Neural cell (in vitro differentiated cells): Measurements from ENCODE around the gene LEMD2. TPM values are rescaled to one million over a fixed set of nuclear protein-coding genes. Genes with fewer than 3 reads are reported as not detected.

Source experiments
- H2AFZ ChIP-seq: fragments of 200-600, 300-800 bp; sonication (generic), shearing (Covaris generic); 2 replicates; pipeline ENCODE4 v1.6.0; 2014; ENCODE audit warnings: low read depth, mild to moderate bottlenecking, antibody characterized with exemption, low read length, moderate library complexity
- H3F3A ChIP-seq: fragments of 200-600 bp; shearing (Covaris generic); 2 replicates; pipeline ENCODE4 v1.6.1; 2016; ENCODE audit warnings: mild to moderate bottlenecking, moderate library complexity, mixed read lengths, antibody characterized with exemption, low read length; ENCODE audit not compliant: insufficient read depth, poor library complexity, severe bottlenecking
- H3K27ac ChIP-seq: fragments of 200-600, 300-800 bp; sonication (generic), shearing (Covaris generic); 2 replicates; pipeline ENCODE4 v1.5.1; 2014; ENCODE audit warnings: mild to moderate bottlenecking, low read length, moderate library complexity
- H3K27me3 ChIP-seq: fragments of 300-800, 200-600 bp; sonication (generic), shearing (Covaris generic); 2 replicates; pipeline ENCODE4 v1.6.0; 2014; ENCODE audit warnings: mild to moderate bottlenecking, low read depth, low read length, moderate library complexity; ENCODE audit not compliant: insufficient read depth
- H3K36me3 ChIP-seq: fragments of 300-800, 200-600 bp; sonication (generic), shearing (Covaris generic); 2 replicates; pipeline ENCODE4 v1.5.1; 2014; ENCODE audit warnings: mild to moderate bottlenecking, antibody characterized with exemption, low read length, moderate library complexity; ENCODE audit not compliant: insufficient read depth
- H3K4me2 ChIP-seq: fragments of 300-800, 200-600 bp; sonication (generic), shearing (Covaris generic); 2 replicates; pipeline ENCODE4 v1.6.0; 2014; ENCODE audit warnings: mild to moderate bottlenecking, low read length
- H3K4me3 ChIP-seq: fragments of 300-800, 200-600 bp; sonication (generic), shearing (Covaris generic); 2 replicates; pipeline ENCODE4 v1.5.1; 2014; ENCODE audit warnings: mild to moderate bottlenecking, low read length, moderate library complexity
- H3K79me2 ChIP-seq: fragments of 200-600 bp; shearing (Covaris generic); replicated peaks from 2 replicates; pipeline ENCODE4 v1.6.0; 2014; ENCODE audit warnings: mild to moderate bottlenecking, low read length, moderate library complexity; ENCODE audit not compliant: insufficient read depth
- H3K9ac ChIP-seq: fragments of 300-800, 200-600 bp; sonication (generic), shearing (Covaris generic); 2 replicates; pipeline ENCODE4 v1.6.1; 2016; ENCODE audit warnings: mild to moderate bottlenecking, low read length, mixed read lengths
- H3K9me2 ChIP-seq: fragments of 200-600 bp; shearing (Covaris generic); 2 replicates; pipeline ENCODE4 v1.6.1; 2016; ENCODE audit warnings: mild to moderate bottlenecking, low read length, mixed read lengths; ENCODE audit not compliant: insufficient read depth
- H3K9me3 ChIP-seq: fragments of 200-600, 300-800 bp; sonication (generic), shearing (Covaris generic); 2 replicates; pipeline ENCODE4 v1.6.1; 2016; ENCODE audit warnings: mild to moderate bottlenecking, mixed run types, low read length, moderate library complexity, mixed read lengths
- H4K20me1 ChIP-seq: fragments of 200-600 bp; shearing (Covaris generic); 2 replicates; pipeline ENCODE4 v1.6.1; 2016; ENCODE audit warnings: mild to moderate bottlenecking, mixed run types; ENCODE audit not compliant: insufficient read depth
- EP300 ChIP-seq: fragments of 450-650 bp; conservative IDR thresholded peaks from 2 replicates; pipeline ENCODE4 v1.6.1; 2014; ENCODE audit warnings: antibody characterized with exemption, mild to moderate bottlenecking, moderate library complexity; ENCODE audit not compliant: poor library complexity, severe bottlenecking
- EZH2 ChIP-seq: fragments of 200-600, 300-800 bp; shearing (Covaris generic), sonication (generic); IDR thresholded peaks from 2 replicates; pipeline ENCODE4 v1.6.1; 2014; ENCODE audit warnings: antibody characterized with exemption, low read length, borderline replicate concordance, mild to moderate bottlenecking; ENCODE audit not compliant: insufficient read depth, poor library complexity, severe bottlenecking
- MXI1 ChIP-seq: fragments of 450-650 bp; conservative IDR thresholded peaks from 2 replicates; pipeline ENCODE4 v1.6.1; 2014; ENCODE audit warnings: antibody characterized with exemption, mild to moderate bottlenecking; ENCODE audit not compliant: poor library complexity, severe bottlenecking
- POLR2AphosphoS5 ChIP-seq: IDR thresholded peaks from 2 replicates; pipeline ENCODE4 v1.6.1; 2012
- RAD21 ChIP-seq: fragments of 450-650 bp; conservative IDR thresholded peaks from 2 replicates; pipeline ENCODE4 v1.6.1; 2014; ENCODE audit warnings: antibody characterized with exemption, mild to moderate bottlenecking, moderate library complexity
- SMC3 ChIP-seq: fragments of 450-650 bp; conservative IDR thresholded peaks from 2 replicates; pipeline ENCODE4 v1.6.1; 2014; ENCODE audit warnings: antibody characterized with exemption, mild to moderate bottlenecking, moderate library complexity; ENCODE audit not compliant: poor library complexity
- TAF1 ChIP-seq: IDR thresholded peaks from 2 replicates; pipeline ENCODE4 v1.6.1; 2012; ENCODE audit warnings: low read depth
- polyA plus RNA-seq: library from polyadenylated mRNA; depleted of rRNA; stranded (reverse); fragments of >200 nt; gene quantifications from 2 replicates; pipeline ENCODE4 v1.2.3, GENCODE V29; 2014
- TF ChIP-seq, protein P1 (sequence below): IDR thresholded peaks from 2 replicates; pipeline ENCODE4 v1.6.1; 2012; ENCODE audit warnings: borderline replicate concordance
- TF ChIP-seq, protein P2 (sequence below): fragments of 450-650 bp; IDR thresholded peaks from 2 replicates; pipeline ENCODE4 v1.5.1; 2014; ENCODE audit warnings: antibody characterized with exemption, mild to moderate bottlenecking, moderate library complexity; ENCODE audit not compliant: poor library complexity, severe bottlenecking

Gene LEMD2
- polyA plus RNA-seq, 1 donor from 2014 or later = 84.6 TPM

DNA sequence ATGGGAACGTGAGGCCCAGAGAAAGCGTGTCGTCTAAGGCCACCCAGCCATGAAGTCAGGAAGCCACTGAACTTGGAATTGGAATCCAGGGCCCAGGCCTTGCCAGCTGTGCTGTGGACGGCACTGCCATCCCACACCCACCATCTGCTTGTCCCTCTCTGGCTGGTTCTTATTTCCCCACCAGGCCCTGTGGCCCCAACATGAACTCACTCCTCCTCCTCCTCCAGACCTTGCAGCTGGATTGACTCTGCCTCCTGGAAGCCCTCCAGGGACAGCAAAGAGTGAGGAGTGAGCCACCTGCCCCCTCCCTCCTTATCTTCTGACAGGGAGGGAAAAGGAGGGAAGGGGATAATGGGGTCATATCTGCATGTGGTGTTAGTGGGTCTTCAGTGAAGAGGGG is 26.2 kb downstream of the LEMD2 start:
- Histone ChIP-seq H3K27me3 (no peaks in the 10 kb centered on the region), H3K4me3 (no peak overlapping the region), H3F3A (no peaks in the 10 kb centered on the region), H3K79me2 (no peaks in the 10 kb centered on the region), H2AFZ (no peak overlapping the region), H3K27ac (no peak overlapping the region), H3K9ac (no peak overlapping the region), H4K20me1 (no peaks in the 10 kb centered on the region), H3K4me2 (no peak overlapping the region), H3K9me3 (no peaks in the 10 kb centered on the region), H3K9me2 (no peaks in the 10 kb centered on the region), H3K36me3 (no peaks in the 10 kb centered on the region)
- no peak for TF ChIP-seq EZH2
- no peak for TF ChIP-seq EP300
- TF ChIP-seq MXI1 = no peak

DNA sequence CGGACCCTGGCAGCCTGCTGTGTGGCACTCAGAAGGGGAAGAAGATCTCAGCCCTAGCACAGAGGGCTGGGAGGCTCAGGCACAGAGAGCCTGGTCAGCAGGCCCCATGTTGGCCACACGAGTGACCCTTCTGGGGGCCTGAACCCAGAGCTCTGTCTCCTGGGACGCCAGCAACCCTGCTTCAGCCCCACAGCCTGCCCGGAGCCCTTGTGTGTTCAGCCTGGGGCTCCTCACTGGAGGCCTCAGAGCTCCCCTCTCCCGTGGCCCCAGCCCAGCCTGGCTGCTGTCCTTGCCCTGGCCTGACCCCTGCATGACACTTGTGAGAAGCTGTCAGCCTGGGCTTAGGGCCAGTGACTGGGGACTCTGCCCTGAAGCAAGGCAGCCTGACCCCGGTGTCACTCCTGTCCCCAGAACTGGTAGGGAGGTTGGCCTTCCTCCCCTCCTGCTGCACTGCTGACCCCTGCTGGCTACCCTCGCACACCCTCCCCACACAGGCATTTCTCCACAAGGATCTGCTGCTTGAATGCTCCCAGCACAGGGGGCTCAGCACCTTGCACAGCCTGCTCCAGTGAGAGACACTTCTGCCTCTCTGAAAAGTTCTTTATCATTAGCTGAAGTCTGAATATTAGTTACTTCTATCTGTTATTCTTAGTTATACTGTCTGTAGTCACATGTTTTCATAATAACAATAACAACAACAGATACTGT is 26.9 kb downstream of the LEMD2 start:
- Histone ChIP-seq H2AFZ (no peak overlapping the region), H3K27me3 (no peaks in the 10 kb centered on the region), H3F3A (no peaks in the 10 kb centered on the region), H3K9me2 (no peaks in the 10 kb centered on the region), H3K4me3 (no peak overlapping the region), H3K79me2 (no peaks in the 10 kb centered on the region), H3K9ac (no peak overlapping the region), H3K4me2 (no peak overlapping the region), H3K9me3 (no peaks in the 10 kb centered on the region), H3K36me3 (no peaks in the 10 kb centered on the region), H3K27ac (no peak overlapping the region), H4K20me1 (no peaks in the 10 kb centered on the region)
- TF ChIP-seq TAF1 (no peak), POLR2AphosphoS5 (no peak), EP300 (no peak), EZH2 (no peak), RAD21 (no peak)
- TF ChIP-seq, protein P1, sequence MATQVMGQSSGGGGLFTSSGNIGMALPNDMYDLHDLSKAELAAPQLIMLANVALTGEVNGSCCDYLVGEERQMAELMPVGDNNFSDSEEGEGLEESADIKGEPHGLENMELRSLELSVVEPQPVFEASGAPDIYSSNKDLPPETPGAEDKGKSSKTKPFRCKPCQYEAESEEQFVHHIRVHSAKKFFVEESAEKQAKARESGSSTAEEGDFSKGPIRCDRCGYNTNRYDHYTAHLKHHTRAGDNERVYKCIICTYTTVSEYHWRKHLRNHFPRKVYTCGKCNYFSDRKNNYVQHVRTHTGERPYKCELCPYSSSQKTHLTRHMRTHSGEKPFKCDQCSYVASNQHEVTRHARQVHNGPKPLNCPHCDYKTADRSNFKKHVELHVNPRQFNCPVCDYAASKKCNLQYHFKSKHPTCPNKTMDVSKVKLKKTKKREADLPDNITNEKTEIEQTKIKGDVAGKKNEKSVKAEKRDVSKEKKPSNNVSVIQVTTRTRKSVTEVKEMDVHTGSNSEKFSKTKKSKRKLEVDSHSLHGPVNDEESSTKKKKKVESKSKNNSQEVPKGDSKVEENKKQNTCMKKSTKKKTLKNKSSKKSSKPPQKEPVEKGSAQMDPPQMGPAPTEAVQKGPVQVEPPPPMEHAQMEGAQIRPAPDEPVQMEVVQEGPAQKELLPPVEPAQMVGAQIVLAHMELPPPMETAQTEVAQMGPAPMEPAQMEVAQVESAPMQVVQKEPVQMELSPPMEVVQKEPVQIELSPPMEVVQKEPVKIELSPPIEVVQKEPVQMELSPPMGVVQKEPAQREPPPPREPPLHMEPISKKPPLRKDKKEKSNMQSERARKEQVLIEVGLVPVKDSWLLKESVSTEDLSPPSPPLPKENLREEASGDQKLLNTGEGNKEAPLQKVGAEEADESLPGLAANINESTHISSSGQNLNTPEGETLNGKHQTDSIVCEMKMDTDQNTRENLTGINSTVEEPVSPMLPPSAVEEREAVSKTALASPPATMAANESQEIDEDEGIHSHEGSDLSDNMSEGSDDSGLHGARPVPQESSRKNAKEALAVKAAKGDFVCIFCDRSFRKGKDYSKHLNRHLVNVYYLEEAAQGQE = no peak
- TF ChIP-seq, protein P2, sequence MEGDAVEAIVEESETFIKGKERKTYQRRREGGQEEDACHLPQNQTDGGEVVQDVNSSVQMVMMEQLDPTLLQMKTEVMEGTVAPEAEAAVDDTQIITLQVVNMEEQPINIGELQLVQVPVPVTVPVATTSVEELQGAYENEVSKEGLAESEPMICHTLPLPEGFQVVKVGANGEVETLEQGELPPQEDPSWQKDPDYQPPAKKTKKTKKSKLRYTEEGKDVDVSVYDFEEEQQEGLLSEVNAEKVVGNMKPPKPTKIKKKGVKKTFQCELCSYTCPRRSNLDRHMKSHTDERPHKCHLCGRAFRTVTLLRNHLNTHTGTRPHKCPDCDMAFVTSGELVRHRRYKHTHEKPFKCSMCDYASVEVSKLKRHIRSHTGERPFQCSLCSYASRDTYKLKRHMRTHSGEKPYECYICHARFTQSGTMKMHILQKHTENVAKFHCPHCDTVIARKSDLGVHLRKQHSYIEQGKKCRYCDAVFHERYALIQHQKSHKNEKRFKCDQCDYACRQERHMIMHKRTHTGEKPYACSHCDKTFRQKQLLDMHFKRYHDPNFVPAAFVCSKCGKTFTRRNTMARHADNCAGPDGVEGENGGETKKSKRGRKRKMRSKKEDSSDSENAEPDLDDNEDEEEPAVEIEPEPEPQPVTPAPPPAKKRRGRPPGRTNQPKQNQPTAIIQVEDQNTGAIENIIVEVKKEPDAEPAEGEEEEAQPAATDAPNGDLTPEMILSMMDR = no peak

DNA sequence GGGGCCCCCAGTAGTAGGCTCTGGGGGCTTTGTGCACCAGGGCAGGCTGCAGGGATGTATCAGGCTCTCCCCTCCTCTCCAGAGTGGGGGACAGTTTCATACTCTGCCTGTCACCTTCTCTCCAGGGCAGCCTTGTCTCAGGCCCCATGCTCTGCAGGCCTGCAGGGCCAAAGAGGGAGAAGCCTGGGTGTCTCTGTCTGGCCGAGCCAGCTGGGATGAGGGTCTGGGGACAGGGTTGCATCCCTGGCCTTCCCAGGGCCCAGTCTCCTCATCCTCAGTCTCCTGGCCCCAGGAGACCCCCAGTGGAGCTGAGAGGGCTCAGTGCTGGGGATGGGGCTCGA is 27.4 kb downstream of the LEMD2 start:
- H3F3A ChIP-seq = no peaks in the 10 kb centered on the region
- H3K9ac ChIP-seq = no peak overlapping the region
- H3K27me3 ChIP-seq = no peaks in the 10 kb centered on the region
- H3K4me3 ChIP-seq = no peak overlapping the region
- H4K20me1 ChIP-seq = no peaks in the 10 kb centered on the region
- no peak overlapping the region for H3K27ac ChIP-seq
- TF ChIP-seq SMC3 = no peak
- TF ChIP-seq, protein P1 = no peak
- no peak for TF ChIP-seq RAD21
- TF ChIP-seq, protein P2 = no peak
- TF ChIP-seq EZH2 = no peak
- TF ChIP-seq POLR2AphosphoS5 = no peak
- TF ChIP-seq TAF1 = no peak
- TF ChIP-seq EP300 = no peak
- TF ChIP-seq MXI1 = no peak
- H3K79me2 ChIP-seq = no peaks in the 10 kb centered on the region
- no peaks in the 10 kb centered on the region for H3K9me3 ChIP-seq
- no peaks in the 10 kb centered on the region for H3K9me2 ChIP-seq
- H3K4me2 ChIP-seq = no peak overlapping the region
- no peaks in the 10 kb centered on the region for H3K36me3 ChIP-seq
- H2AFZ ChIP-seq = no peak overlapping the region
